Ishikawa (cell line): ENCODE data around the gene PACS1.

Experiments
- CEBPB ChIP-seq: IDR thresholded peaks from 2 replicates; pipeline ENCODE4 v1.6.1; 2012
- CREB1 ChIP-seq: IDR thresholded peaks from 2 replicates; pipeline ENCODE4 v1.6.1; 2012; ENCODE audit warnings: low read depth
- EGR1 ChIP-seq: IDR thresholded peaks from 2 replicates; pipeline ENCODE4 v1.6.1; 2012
- EP300 ChIP-seq: IDR thresholded peaks from 2 replicates; pipeline ENCODE4 v1.6.1; 2012; ENCODE audit warnings: borderline replicate concordance
- FOXM1 ChIP-seq: IDR thresholded peaks from 2 replicates; pipeline ENCODE4 v1.6.1; 2012; ENCODE audit warnings: low read depth, borderline replicate concordance
- NFIC ChIP-seq: IDR thresholded peaks from 2 replicates; pipeline ENCODE4 v1.6.1; 2012
- RAD21 ChIP-seq: IDR thresholded peaks from 2 replicates; pipeline ENCODE4 v1.6.1; 2012; ENCODE audit warnings: low read depth
- TAF1 ChIP-seq: IDR thresholded peaks from 2 replicates; pipeline ENCODE4 v1.6.1; 2012; ENCODE audit warnings: low read depth, mild to moderate bottlenecking
- TCF12 ChIP-seq: IDR thresholded peaks from 2 replicates; pipeline ENCODE4 v1.6.1; 2012; ENCODE audit warnings: low read depth
- TEAD4 ChIP-seq: IDR thresholded peaks from 2 replicates; pipeline ENCODE4 v1.6.1; 2012
- YY1 ChIP-seq: IDR thresholded peaks from 2 replicates; pipeline ENCODE4 v1.6.1; 2012; ENCODE audit warnings: low read depth
- ZBTB7A ChIP-seq: IDR thresholded peaks from 2 replicates; pipeline ENCODE4 v1.6.1; 2012; ENCODE audit warnings: low read depth
- TF ChIP-seq, protein P1 (sequence below): IDR thresholded peaks from 2 replicates; pipeline ENCODE4 v1.6.1; 2012; ENCODE audit warnings: low read depth, mild to moderate bottlenecking
- TF ChIP-seq, protein P2 (sequence below): IDR thresholded peaks from 2 replicates; pipeline ENCODE4 v1.6.1; 2012
- TF ChIP-seq, protein P3 (sequence below): IDR thresholded peaks from 2 replicates; pipeline ENCODE4 v1.6.1; 2012

The PACS1 gene

DNA sequence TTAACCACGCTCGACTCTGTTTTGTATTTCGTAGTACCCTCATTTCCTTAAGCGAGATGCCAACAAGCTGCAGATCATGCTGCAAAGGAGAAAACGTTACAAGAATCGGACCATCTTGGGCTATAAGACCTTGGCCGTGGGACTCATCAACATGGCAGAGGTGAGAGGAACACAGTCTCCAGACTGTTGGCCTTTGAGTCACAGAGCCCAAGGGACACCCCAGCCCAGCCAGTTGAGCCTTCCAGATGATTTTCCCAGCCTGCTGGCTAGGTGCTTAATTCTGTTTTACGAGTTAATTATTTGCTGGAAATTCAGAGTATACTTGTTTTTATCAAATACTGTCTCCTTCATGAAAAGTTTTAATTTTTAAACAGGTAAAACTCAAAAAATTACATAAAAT, 141.0 kb downstream of the PACS1 start:
- TF ChIP-seq FOXM1 = no peak
- TF ChIP-seq NFIC = no peak
- TF ChIP-seq TCF12 = no peak
- no peak for TF ChIP-seq CEBPB
- no peak for TF ChIP-seq EP300
- TF ChIP-seq, protein P1, sequence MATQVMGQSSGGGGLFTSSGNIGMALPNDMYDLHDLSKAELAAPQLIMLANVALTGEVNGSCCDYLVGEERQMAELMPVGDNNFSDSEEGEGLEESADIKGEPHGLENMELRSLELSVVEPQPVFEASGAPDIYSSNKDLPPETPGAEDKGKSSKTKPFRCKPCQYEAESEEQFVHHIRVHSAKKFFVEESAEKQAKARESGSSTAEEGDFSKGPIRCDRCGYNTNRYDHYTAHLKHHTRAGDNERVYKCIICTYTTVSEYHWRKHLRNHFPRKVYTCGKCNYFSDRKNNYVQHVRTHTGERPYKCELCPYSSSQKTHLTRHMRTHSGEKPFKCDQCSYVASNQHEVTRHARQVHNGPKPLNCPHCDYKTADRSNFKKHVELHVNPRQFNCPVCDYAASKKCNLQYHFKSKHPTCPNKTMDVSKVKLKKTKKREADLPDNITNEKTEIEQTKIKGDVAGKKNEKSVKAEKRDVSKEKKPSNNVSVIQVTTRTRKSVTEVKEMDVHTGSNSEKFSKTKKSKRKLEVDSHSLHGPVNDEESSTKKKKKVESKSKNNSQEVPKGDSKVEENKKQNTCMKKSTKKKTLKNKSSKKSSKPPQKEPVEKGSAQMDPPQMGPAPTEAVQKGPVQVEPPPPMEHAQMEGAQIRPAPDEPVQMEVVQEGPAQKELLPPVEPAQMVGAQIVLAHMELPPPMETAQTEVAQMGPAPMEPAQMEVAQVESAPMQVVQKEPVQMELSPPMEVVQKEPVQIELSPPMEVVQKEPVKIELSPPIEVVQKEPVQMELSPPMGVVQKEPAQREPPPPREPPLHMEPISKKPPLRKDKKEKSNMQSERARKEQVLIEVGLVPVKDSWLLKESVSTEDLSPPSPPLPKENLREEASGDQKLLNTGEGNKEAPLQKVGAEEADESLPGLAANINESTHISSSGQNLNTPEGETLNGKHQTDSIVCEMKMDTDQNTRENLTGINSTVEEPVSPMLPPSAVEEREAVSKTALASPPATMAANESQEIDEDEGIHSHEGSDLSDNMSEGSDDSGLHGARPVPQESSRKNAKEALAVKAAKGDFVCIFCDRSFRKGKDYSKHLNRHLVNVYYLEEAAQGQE = no peak
- no peak for TF ChIP-seq TAF1

DNA sequence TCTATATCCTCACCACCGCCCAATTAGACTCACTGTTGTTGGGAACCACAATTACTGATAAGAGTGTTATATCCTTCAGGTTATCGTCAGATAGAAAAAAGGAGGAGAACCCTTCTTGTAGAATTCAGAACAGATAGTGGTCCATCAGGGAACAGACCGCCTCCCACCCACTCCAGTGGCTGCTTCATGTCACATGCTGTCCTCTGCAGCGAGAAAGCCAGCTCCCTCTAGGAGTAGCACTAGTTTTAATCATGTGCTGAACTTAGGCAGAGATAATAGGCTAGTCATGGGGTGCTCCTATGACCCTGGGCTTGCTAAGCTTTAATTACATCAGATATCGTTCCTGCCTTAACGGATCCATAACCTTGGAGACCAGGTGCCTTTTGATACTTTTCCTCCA, 146.8 kb downstream of the PACS1 start:
- no peak for TF ChIP-seq NFIC
- no peak for TF ChIP-seq CREB1
- no peak for TF ChIP-seq RAD21
- TF ChIP-seq, protein P1 = no peak
- TF ChIP-seq, protein P2, sequence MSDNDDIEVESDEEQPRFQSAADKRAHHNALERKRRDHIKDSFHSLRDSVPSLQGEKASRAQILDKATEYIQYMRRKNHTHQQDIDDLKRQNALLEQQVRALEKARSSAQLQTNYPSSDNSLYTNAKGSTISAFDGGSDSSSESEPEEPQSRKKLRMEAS = no peak
- TF ChIP-seq CEBPB = no peak
- no peak for TF ChIP-seq YY1
- no peak for TF ChIP-seq FOXM1
- TF ChIP-seq EP300 = no peak
- TF ChIP-seq, protein P3, sequence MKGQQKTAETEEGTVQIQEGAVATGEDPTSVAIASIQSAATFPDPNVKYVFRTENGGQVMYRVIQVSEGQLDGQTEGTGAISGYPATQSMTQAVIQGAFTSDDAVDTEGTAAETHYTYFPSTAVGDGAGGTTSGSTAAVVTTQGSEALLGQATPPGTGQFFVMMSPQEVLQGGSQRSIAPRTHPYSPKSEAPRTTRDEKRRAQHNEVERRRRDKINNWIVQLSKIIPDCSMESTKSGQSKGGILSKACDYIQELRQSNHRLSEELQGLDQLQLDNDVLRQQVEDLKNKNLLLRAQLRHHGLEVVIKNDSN = no peak

DNA sequence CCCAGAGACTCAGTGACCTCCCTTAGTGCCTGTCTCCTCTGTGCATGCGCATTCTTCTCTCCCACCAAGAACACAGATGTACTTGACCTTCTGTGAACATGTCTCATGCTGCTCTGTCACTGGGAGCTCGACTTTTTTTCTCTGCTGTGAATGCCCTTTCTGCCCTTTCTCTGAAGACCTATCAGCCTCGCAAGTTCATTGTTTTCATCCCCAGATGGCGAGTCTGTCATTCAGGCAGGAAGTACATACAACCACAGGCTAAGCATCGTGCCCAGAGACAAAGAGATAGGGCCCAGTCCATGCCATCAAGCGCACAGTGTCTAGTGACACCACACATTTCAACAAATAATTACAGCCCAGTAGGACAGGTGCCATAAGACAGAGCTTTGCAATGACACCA, 148.0 kb downstream of the PACS1 start:
- TF ChIP-seq YY1 (no peak), RAD21 (no peak), NFIC (no peak), ZBTB7A (no peak), TCF12 (no peak), TAF1 (no peak), CEBPB (no peak), CREB1 (no peak), TEAD4 (no peak), EGR1 (no peak), EP300 (no peak)
- TF ChIP-seq, protein P1 = no peak
- TF ChIP-seq, protein P3 = no peak
- TF ChIP-seq, protein P2 = no peak

DNA sequence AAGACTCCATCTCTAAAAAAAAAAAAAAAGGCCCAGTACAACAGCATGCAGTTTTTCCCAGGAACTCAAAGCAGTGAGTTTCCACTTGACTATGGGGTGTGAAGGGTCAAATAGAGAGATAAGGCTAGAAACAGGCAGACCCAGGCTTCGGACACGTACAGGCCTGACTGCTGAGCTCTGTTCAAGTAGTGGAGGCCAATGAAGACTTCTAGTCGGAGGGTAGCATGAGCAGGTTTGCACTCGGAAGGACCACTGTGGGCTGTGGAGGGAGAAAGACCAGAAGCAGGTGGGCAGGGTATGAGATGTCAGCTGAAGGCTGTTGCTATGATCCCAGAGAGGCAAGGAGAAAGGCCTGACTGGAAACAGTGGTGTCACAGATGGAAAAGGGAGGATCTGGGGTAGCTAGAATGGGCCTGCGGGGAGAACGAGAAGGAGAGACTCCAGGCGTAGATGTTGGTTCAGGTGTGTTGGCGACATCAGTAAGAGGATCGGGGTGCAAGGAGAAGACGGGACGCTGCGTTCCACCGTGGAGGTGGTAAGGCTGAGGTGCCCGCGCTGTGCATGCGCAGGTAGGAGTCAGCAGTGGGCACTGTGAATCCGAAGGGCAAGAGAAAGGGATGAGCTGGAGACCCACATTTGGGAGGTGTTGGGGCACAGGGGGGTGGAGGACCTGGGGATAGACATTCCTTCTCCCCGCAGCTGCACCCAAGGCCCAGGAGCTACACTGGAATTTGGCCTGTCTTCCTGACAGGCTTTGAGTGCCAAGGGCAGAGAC, 149.0 kb downstream of the PACS1 start:
- TF ChIP-seq TEAD4 = no peak
- no peak for TF ChIP-seq TCF12
- TF ChIP-seq EP300 = no peak
- TF ChIP-seq EGR1 = no peak
- TF ChIP-seq TAF1 = no peak
- TF ChIP-seq, protein P3 = no peak
- TF ChIP-seq, protein P1 = no peak
- no peak for TF ChIP-seq YY1
- no peak for TF ChIP-seq CEBPB
- no peak for TF ChIP-seq RAD21
